HepG2 (cell line): ENCODE measurements around the gene SSBP1. TPM values are rescaled to one million over a fixed set of nuclear protein-coding genes. Genes with fewer than 3 reads are reported as not detected.

Source experiments
- AHR ChIP-seq: IDR thresholded peaks from 2 replicates; pipeline ENCODE4 v1.6.1; 2018; ENCODE audit warnings: missing genetic modification reagents, missing compliant biosample characterization
- ATF7-NPFF ChIP-seq: sonication (generic); formaldehyde crosslinking; IDR thresholded peaks from 2 replicates; pipeline ENCODE4 v1.8.1; 2023; ENCODE audit warnings: mild to moderate bottlenecking, low read depth, missing genetic modification reagents, moderate library complexity
- CEBPG ChIP-seq: IDR thresholded peaks from 2 replicates; pipeline ENCODE4 v1.6.1; 2016
- KMT2A ChIP-seq: sonication (generic); formaldehyde crosslinking; IDR thresholded peaks from 2 replicates; pipeline ENCODE4 v1.4.0; 2020; ENCODE audit warnings: missing genetic modification reagents
- NFKBIZ ChIP-seq: IDR thresholded peaks from 2 replicates; pipeline ENCODE4 v1.6.1; 2018; ENCODE audit warnings: missing genetic modification reagents, missing compliant biosample characterization
- NFRKB ChIP-seq: fragments of 450-650 bp; IDR thresholded peaks from 2 replicates; pipeline ENCODE4 v1.6.1; 2017
- SRY ChIP-seq: sonication (generic); formaldehyde crosslinking; IDR thresholded peaks from 2 replicates; pipeline ENCODE4 v1.8.0; 2022; ENCODE audit warnings: mild to moderate bottlenecking, missing genetic modification reagents
- TSC22D2 ChIP-seq: sonication (generic); formaldehyde crosslinking; IDR thresholded peaks from 2 replicates; pipeline ENCODE4 v1.5.1; 2020; ENCODE audit warnings: missing genetic modification reagents, mild to moderate bottlenecking, borderline replicate concordance
- XRCC5 ChIP-seq: fragments of 200-400 bp; formaldehyde crosslinking; optimal IDR thresholded peaks from 2 replicates; pipeline ENCODE3; 2017; ENCODE audit warnings: mild to moderate bottlenecking, low read length
- ZBTB21 ChIP-seq: sonication (generic); formaldehyde crosslinking; IDR thresholded peaks from 2 replicates; pipeline ENCODE4 v1.4.0; 2020; ENCODE audit warnings: missing genetic modification reagents
- ZNF138 ChIP-seq: sonication (generic); formaldehyde crosslinking; IDR thresholded peaks from 2 replicates; pipeline ENCODE4 v1.5.0; 2020; ENCODE audit warnings: mild to moderate bottlenecking, low read depth, missing genetic modification reagents
- ZNF451 ChIP-seq: sonication (generic); formaldehyde crosslinking; IDR thresholded peaks from 2 replicates; pipeline ENCODE4 v1.5.0; 2020; ENCODE audit warnings: mild to moderate bottlenecking, missing genetic modification reagents
- ZNF501 ChIP-seq: sonication (generic); formaldehyde crosslinking; IDR thresholded peaks from 2 replicates; pipeline ENCODE4 v1.5.1; 2020; ENCODE audit warnings: mild to moderate bottlenecking, moderate library complexity, missing genetic modification reagents
- ZNF570 ChIP-seq: sonication (generic); formaldehyde crosslinking; IDR thresholded peaks from 2 replicates; pipeline ENCODE4 v1.4.0; 2020; ENCODE audit warnings: mild to moderate bottlenecking, missing genetic modification reagents, borderline replicate concordance
- ZNF792 ChIP-seq: IDR thresholded peaks from 2 replicates; pipeline ENCODE4 v1.6.1; 2016
- polyA plus RNA-seq, 8 experiments: library from polyadenylated mRNA; depleted of rRNA in 3 of 8; stranded (reverse) in 7 of 8; unstranded in 1 of 8; fragments of >200 nt; fragmentation: Illumina TruSeq in 4 of 8; extraction: Trizol in 4 of 8; gene quantifications; 2 replicates each; pipeline versions ENCODE4 v1.2.1 to v1.2.3, GENCODE V29; 2011 to 2016; ENCODE audit warnings: low read depth in 4 of 8, missing spikeins in 1 of 8, mixed read lengths in 1 of 8; ENCODE audit not compliant: insufficient read depth in 1 of 8
- total RNA-seq, 5 experiments: library from RNA; depleted of rRNA; stranded (reverse); fragments of >200 nt; fragmentation: Illumina TruSeq; extraction: Trizol; gene quantifications; 2 replicates each; pipeline ENCODE4 v1.2.3, GENCODE V29; 2016; ENCODE audit warnings: low read depth in 1 of 5
- TF ChIP-seq, protein P1 (sequence below): sonication (generic); formaldehyde crosslinking; IDR thresholded peaks from 2 replicates; pipeline ENCODE4 v1.4.0; 2020; ENCODE audit warnings: missing genetic modification reagents, low read depth, mild to moderate bottlenecking, borderline replicate concordance
- TF ChIP-seq, protein P2 (sequence below): sonication (generic); formaldehyde crosslinking; IDR thresholded peaks from 2 replicates; pipeline ENCODE4 v1.5.1; 2020; ENCODE audit warnings: missing genetic modification reagents, mild to moderate bottlenecking, borderline replicate concordance
- TF ChIP-seq, protein P3 (sequence below): sonication (generic); formaldehyde crosslinking; IDR thresholded peaks from 2 replicates; pipeline ENCODE4 v1.4.0; 2020; ENCODE audit warnings: low read depth, missing genetic modification reagents
- TF ChIP-seq, protein P4 (sequence below): IDR thresholded peaks from 2 replicates; pipeline ENCODE4 v1.6.1; 2016; ENCODE audit warnings: missing compliant biosample characterization, missing genetic modification reagents, borderline replicate concordance
- TF ChIP-seq, protein P5 (sequence below): IDR thresholded peaks from 2 replicates; pipeline ENCODE4 v1.6.1; 2016; ENCODE audit warnings: missing genetic modification reagents, missing compliant biosample characterization
- TF ChIP-seq, protein P6 (sequence below): sonication (generic); formaldehyde crosslinking; IDR thresholded peaks from 2 replicates; pipeline ENCODE4 v1.4.0; 2020; ENCODE audit warnings: missing genetic modification reagents

The SSBP1 gene
- total and polyA plus RNA-seq, 2 of the 13 experiments (the other 11 are each of a cell fraction or from before 2014, with no cell fraction given), result 64.4 to 254 TPM

DNA sequence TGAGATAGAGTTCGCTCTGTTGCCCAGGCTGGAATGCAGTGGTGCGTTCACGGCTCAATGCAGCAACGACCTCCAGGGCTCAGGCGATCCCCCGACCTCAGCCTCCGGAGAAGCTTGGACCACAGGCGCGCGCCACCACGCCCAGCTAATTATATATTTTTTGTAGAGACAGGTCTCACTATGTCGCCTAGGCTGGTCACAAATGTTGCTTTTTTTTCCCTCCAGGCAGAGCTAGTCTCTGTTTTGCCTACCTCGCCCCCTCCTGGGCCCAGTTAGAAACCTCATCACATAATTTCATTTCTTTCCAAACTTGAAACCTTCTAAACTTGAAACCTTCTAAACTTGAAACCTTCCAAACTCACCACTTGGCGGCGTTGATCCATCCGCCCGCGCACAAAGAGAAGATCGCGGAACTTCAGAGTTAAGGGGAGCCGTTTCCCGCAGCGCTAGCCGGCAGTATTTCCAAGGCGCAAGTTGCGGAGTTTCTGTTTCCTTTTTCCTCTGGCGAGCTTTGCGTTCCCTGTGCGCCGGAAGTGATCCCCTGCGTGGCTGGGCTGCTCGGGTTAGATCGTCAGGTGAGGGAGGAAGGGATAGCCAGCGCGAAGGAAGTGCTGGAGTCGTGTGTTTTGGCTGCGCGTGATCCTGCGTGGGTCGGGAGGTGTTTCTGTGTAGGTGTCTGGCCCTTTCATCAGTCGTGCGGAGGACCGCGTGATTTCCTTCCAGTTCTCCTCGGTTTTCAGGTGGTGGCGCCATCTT lies at the start of gene SSBP1 (continued):
- TF ChIP-seq SRY (CRISPR knock-in tag), result peak; percentile 62; the same call in 1 of the 2 replicates
- peak; percentile 93 for TF ChIP-seq TSC22D2 (CRISPR knock-in tag)
- TF ChIP-seq, protein P1, sequence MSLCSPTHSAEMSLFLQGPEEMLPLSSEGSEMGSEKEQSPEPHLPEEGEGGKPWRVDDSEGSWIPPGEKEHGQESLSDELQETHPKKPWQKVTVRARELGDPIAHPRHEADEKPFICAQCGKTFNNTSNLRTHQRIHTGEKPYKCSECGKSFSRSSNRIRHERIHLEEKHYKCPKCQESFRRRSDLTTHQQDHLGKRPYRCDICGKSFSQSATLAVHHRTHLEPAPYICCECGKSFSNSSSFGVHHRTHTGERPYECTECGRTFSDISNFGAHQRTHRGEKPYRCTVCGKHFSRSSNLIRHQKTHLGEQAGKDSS (CRISPR knock-in tag), result no peak; the same call in 1 of the 2 replicates
- no peak for TF ChIP-seq NFRKB
- TF ChIP-seq, protein P2, sequence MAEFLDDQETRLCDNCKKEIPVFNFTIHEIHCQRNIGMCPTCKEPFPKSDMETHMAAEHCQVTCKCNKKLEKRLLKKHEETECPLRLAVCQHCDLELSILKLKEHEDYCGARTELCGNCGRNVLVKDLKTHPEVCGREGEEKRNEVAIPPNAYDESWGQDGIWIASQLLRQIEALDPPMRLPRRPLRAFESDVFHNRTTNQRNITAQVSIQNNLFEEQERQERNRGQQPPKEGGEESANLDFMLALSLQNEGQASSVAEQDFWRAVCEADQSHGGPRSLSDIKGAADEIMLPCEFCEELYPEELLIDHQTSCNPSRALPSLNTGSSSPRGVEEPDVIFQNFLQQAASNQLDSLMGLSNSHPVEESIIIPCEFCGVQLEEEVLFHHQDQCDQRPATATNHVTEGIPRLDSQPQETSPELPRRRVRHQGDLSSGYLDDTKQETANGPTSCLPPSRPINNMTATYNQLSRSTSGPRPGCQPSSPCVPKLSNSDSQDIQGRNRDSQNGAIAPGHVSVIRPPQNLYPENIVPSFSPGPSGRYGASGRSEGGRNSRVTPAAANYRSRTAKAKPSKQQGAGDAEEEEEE (CRISPR knock-in tag), result no peak
- peak; percentile 66 for TF ChIP-seq CEBPG (CRISPR knock-in tag)
- TF ChIP-seq XRCC5, result peak; percentile 100
- no peak for TF ChIP-seq ZNF570
- TF ChIP-seq, protein P3, sequence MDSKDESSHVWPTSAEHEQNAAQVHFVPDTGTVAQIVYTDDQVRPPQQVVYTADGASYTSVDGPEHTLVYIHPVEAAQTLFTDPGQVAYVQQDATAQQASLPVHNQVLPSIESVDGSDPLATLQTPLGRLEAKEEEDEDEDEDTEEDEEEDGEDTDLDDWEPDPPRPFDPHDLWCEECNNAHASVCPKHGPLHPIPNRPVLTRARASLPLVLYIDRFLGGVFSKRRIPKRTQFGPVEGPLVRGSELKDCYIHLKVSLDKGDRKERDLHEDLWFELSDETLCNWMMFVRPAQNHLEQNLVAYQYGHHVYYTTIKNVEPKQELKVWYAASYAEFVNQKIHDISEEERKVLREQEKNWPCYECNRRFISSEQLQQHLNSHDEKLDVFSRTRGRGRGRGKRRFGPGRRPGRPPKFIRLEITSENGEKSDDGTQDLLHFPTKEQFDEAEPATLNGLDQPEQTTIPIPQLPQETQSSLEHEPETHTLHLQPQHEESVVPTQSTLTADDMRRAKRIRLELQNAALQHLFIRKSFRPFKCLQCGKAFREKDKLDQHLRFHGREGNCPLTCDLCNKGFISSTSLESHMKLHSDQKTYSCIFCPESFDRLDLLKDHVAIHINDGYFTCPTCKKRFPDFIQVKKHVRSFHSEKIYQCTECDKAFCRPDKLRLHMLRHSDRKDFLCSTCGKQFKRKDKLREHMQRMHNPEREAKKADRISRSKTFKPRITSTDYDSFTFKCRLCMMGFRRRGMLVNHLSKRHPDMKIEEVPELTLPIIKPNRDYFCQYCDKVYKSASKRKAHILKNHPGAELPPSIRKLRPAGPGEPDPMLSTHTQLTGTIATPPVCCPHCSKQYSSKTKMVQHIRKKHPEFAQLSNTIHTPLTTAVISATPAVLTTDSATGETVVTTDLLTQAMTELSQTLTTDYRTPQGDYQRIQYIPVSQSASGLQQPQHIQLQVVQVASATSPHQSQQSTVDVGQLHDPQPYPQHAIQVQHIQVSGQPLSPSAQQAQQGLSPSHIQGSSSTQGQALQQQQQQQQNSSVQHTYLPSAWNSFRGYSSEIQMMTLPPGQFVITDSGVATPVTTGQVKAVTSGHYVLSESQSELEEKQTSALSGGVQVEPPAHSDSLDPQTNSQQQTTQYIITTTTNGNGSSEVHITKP (CRISPR knock-in tag), result peak; percentile 86
- no peak for TF ChIP-seq ZNF138 (CRISPR knock-in tag)
- TF ChIP-seq ZBTB21 (CRISPR knock-in tag), result peak; percentile 52
- TF ChIP-seq ZNF792 (CRISPR knock-in tag), result peak; percentile 86; the same call in 1 of the 2 replicates
- TF ChIP-seq, protein P4, sequence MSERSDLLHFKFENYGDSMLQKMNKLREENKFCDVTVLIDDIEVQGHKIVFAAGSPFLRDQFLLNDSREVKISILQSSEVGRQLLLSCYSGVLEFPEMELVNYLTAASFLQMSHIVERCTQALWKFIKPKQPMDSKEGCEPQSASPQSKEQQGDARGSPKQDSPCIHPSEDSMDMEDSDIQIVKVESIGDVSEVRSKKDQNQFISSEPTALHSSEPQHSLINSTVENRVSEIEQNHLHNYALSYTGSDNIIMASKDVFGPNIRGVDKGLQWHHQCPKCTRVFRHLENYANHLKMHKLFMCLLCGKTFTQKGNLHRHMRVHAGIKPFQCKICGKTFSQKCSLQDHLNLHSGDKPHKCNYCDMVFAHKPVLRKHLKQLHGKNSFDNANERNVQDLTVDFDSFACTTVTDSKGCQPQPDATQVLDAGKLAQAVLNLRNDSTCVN (CRISPR knock-in tag), result peak; percentile 45; the same call in 1 of the 2 replicates
- peak; percentile 71; the same call in 1 of the 2 replicates for TF ChIP-seq NFKBIZ
- TF ChIP-seq, protein P5, sequence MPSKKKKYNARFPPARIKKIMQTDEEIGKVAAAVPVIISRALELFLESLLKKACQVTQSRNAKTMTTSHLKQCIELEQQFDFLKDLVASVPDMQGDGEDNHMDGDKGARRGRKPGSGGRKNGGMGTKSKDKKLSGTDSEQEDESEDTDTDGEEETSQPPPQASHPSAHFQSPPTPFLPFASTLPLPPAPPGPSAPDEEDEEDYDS (CRISPR knock-in tag), result peak; percentile 15; the same call in 1 of the 2 replicates
- peak; percentile 51; the same call in 1 of the 2 replicates for TF ChIP-seq ZNF451 (CRISPR knock-in tag)
- peak; percentile 77 for TF ChIP-seq ATF7-NPFF (CRISPR knock-in tag)
- TF ChIP-seq AHR (CRISPR knock-in tag), result no peak; the same call in 1 of the 2 replicates
- TF ChIP-seq, protein P6, sequence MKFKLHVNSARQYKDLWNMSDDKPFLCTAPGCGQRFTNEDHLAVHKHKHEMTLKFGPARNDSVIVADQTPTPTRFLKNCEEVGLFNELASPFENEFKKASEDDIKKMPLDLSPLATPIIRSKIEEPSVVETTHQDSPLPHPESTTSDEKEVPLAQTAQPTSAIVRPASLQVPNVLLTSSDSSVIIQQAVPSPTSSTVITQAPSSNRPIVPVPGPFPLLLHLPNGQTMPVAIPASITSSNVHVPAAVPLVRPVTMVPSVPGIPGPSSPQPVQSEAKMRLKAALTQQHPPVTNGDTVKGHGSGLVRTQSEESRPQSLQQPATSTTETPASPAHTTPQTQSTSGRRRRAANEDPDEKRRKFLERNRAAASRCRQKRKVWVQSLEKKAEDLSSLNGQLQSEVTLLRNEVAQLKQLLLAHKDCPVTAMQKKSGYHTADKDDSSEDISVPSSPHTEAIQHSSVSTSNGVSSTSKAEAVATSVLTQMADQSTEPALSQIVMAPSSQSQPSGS, result peak; percentile 96
- TF ChIP-seq ZNF501 (CRISPR knock-in tag), result peak; percentile 98
- TF ChIP-seq KMT2A (CRISPR knock-in tag), result peak; percentile 98
